Measurements from ENCODE around the gene WT1.

WT1 gene

GRCh38 chr11:32437495-32438345, 2.4 kb upstream of the WT1 start:
- no peak for DNase-seq

DNA sequence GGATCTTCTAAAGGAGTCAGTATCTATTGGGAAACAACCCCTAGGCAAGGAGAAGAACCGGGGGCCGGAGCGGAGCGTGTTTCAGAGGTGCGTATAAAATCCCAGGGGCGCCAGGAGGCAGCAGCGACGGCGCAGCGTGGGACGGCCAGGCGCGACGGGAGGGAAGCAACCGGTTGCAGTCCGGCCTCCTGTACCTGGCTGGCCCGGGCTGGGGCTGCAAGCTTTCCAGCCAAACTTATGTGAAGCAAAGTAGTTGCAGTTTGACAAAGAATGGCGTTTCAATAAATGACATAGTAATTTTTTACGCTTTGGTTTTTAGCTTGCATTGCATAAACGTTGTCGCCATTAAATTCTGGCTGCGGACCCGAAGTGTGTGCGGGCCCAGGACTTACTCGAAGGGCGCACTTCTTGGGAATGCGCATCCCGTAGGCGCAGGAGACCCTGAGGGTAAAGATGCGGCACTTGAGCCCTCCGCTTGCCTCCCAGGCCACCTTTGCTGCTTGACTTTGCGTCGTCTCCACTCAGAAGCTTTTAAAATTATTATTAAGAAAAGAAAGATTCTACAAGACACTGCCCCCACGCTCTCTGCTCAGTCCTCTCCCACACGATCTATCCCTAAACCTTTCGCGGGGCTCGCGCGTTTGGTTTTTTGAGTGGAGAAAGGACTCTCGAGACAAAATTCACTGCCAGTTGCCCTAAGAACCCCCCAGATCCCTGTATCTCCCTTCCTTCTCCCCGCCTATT, 1.6 kb upstream of the WT1 start:
- no peak for DNase-seq

- DNase-seq = no peak
Observed at GRCh38 chr11:32435942-32436750, 807 bp upstream of the WT1 start.

DNA sequence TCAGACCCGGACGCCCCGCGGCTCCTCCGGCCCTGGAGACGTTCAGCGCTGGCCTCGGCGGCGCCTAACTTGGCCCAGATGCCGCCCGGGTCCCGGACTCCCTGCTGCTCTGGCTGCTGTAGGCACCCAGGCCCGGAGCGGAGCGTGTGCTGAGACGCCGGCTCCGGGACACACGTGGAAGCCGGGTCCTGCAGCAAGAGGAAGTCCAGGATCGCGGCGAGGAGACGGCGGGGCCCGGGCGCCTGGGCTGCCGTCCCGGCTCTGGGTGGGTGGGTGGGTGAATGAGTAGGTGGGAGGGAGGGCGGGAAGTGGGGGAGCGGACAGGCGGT, 223 bp downstream of the WT1 start:
- DNase-seq = no peak

DNA sequence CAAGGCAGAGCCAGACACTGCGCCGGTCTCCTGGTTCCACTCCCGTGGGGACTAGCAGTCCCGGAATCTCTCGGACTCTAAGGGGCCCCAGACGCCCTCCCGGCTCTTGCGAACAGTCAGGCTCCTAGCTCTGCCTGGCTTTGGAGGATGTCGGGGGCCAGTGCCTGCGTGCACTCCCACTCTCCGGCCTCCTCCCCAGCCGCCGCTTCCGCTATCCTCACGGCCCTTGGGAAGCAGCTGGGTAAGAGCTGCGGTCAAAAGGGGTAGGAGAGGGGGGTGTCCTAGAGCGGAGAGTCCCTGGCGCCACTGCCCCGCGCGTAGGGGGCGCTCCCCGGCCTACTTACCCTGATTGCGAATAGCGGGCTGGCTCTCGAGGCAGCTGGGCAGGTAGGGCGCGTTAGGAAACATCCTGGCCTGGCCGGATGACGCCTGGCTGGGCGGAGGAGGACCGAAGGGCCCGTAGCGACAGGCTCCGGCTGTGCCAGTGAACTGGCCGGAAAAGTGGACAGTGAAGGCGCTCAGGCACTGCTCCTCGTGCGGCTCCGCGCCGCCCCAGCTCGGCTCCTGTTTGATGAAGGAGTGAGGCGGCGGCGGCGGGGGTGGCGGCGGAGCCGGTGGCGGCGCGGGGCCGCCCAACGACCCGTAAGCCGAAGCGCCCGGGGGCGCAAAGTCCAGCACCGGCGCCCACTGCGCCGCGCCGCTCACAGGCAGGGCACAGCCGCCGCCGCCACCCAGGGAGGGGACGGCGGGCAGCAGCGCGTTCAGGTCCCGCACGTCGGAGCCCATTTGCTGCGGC, 785 bp downstream of the WT1 start:
- no peak for DNase-seq

DNA sequence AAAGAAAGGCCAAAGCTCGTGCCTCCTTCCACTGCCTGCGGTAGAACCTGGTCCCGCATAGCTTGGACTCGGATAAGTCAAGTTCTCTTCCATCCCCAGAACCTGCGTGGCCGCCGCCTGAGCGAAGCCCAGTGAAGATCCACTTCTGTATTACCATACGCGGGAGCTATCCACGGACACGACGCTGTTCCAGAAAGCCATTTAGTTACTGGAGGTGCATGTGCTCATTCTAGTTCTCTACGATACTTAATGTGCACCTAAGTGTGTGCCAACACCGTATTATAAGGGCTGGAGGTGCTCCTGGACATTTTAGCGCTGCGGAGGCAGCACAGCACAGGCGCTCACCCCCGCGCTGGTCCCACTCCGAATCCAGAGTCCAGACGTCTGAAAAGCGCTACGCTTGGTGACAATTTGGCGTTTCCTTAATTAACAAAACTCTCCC, 1.4 kb downstream of the WT1 start:
- DNase-seq = no peak

- no peak for DNase-seq
Observed at GRCh38 chr11:32433101-32433913, 2.0 kb downstream of the WT1 start.

- DNase-seq = no peak
Observed at GRCh38 chr11:32432565-32432964, 2.8 kb downstream of the WT1 start.

- no peak for DNase-seq
Observed at GRCh38 chr11:32430568-32431381, 4.6 kb downstream of the WT1 start.

GRCh38 chr11:32429477-32429876, 5.9 kb downstream of the WT1 start:
- no peak for DNase-seq

- no peak for DNase-seq
Observed at GRCh38 chr11:32428665-32429303, 6.6 kb downstream of the WT1 start.

- no peak for DNase-seq
Observed at GRCh38 chr11:32427935-32428664, 7.2 kb downstream of the WT1 start.

GRCh38 chr11:32427616-32427934, 7.8 kb downstream of the WT1 start:
- DNase-seq = no peak

GRCh38 chr11:32426819-32427615, 8.3 kb downstream of the WT1 start:
- DNase-seq = no peak

- no peak for DNase-seq
Observed at GRCh38 chr11:32426192-32426591, 9.1 kb downstream of the WT1 start.

- no peak for DNase-seq
Observed at GRCh38 chr11:32425761-32426160, 9.6 kb downstream of the WT1 start.

DNA sequence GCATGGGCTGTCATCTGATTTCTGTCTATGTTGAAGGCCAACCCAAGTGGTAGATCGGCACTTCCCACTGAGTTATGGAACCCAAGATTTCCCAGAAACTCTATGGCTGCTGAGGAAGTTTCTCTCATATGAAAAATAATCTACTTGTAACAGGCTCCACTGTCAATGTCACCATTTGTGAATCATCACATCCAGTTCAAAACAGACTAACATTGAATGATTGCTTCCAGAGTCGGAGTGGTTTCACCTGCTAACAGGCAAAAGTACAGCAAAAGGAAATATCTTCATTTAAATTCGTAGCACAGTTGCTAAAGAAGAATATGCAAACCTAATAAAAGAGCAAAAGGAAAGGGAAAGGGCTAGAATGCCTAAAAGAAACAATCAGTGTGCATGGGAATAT, 12.8 kb downstream of the WT1 start:
- no peak for DNase-seq

DNA sequence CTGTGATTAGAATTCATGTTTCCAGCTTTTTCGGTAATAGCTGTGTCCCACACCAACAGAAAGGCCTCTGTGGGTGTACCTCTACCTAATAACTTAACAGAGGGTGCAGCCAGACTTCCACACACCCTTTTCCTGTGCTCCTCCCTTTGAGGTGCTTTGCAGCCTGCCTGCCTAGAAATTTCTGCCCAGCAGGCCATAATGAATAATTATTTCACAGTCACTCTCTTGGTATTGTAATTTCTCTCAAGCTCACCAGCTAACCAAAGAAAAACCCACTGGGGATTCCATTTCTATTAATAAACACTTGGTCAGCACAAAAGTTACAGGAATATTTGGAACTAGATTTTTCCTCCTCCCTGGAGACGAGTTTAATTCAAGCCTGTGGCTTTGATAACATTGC, 13.3 kb downstream of the WT1 start:
- DNase-seq = no peak

All from NCI-H1930 (cell line).